Upper lobe of right lung (tissue), 1 donor: Measurements from ENCODE around the gene DHRS3. TPM values are rescaled to one million over a fixed set of nuclear protein-coding genes. Genes with fewer than 3 reads are reported as not detected.

Source experiments
- ATAC-seq: fragments of 200-7000 bp; cut with Tn5 transposase; one replicate; pipeline ENCODE4 v1.9.1; 2020; ENCODE audit warnings: mild to moderate bottlenecking, moderate library complexity
- DNase-seq: peaks from one replicate; pipeline ENCODE4 v3.0.0-alpha.2; 2020
- H3K27ac ChIP-seq: fragments of 200-600 bp; one replicate; pipeline ENCODE4 v1.8.0; 2022
- H3K27me3 ChIP-seq: fragments of 200-600 bp; one replicate; pipeline ENCODE4 v1.8.0; 2022; ENCODE audit warnings: mild to moderate bottlenecking
- H3K36me3 ChIP-seq: fragments of 200-600 bp; one replicate; pipeline ENCODE4 v1.8.0; 2022
- H3K4me1 ChIP-seq: fragments of 200-600 bp; one replicate; pipeline ENCODE4 v1.8.0; 2022
- H3K4me3 ChIP-seq: fragments of 200-600 bp; one replicate; pipeline ENCODE4 v1.8.0; 2022; ENCODE audit warnings: mild to moderate bottlenecking
- H3K9me3 ChIP-seq: fragments of 200-600 bp; one replicate; pipeline ENCODE4 v1.8.0; 2022
- CTCF ChIP-seq: fragments of 200-600 bp; IDR thresholded peaks from one replicate; pipeline ENCODE4 v1.8.0; 2022; ENCODE audit warnings: antibody characterized with exemption
- intact Hi-C: fragments of 100-400 bp; cut with DNase I; formaldehyde crosslinking; loops from one replicate; pipeline ENCODE4 v1.11.0; 2022
- total RNA-seq: library from RNA; stranded (reverse); fragmentation: NEBNext Ultra II Directional; extraction: Animal tissue kit (Norgen Biotek cat#: 25700); gene quantifications from one replicate; pipeline ENCODE4 v1.2.1, GENCODE V29; 2021
- donor health status: DM: no; HTN: yes; CAD: no; lungs with severe emphysema.

DHRS3 gene
- total RNA-seq, 1 donor from 2014 or later = 106 TPM

DNA sequence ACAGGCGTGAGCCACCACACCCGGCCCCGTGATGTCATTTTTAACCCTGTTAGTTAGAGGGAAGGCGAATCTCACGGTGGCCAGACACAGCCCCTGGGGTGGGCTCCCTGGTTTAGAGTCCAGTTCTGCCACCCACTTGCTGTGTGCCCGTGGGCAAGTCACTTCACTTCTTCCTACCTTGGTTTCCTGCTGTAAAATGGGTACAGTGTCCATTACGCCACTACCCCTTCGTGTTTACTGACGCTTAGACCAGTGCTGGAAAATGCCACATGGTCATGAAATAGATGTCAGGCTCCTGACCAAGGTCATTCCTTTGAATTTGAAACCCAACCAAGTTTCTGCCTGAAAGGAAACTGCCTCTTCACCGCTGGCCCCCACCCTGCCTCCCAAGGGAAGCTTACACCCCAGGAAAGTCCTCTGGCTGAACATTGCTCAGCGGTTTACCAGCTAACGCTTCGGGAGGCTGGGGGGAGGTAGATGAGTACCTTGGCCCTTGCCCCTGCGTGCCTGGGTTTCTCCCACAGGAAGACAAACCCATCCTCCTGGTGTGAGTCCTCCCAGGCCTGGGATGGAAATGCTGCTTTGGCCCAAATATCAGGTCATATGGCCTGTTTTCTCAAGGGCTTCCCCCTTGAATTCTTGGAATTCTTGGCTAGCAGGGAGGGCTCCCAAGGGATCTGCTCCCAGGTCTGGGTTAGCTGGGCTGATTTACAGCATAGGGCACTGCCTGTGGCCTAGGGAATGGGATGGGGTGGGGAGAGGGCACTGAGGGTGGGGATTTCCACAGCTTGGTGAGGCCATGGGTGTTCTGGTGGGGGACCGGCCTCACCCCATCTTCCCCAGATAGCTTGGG lies 18.3 kb upstream of the DHRS3 start:
- ATAC-seq (peak; percentile 59), DNase-seq (no peak)
- H3K27ac ChIP-seq = no peak overlapping the region
- intact Hi-C loops = no loop called here
- no peak for TF ChIP-seq CTCF
- H3K27me3 ChIP-seq = no peaks in the 10 kb centered on the region
- no peaks in the 10 kb centered on the region for H3K36me3 ChIP-seq
- H3K4me1 ChIP-seq = peaks cover 4% of the 10 kb centered on the region
- H3K4me3 ChIP-seq = no peak overlapping the region
- H3K9me3 ChIP-seq = peaks cover 5% of the 10 kb centered on the region

DNA sequence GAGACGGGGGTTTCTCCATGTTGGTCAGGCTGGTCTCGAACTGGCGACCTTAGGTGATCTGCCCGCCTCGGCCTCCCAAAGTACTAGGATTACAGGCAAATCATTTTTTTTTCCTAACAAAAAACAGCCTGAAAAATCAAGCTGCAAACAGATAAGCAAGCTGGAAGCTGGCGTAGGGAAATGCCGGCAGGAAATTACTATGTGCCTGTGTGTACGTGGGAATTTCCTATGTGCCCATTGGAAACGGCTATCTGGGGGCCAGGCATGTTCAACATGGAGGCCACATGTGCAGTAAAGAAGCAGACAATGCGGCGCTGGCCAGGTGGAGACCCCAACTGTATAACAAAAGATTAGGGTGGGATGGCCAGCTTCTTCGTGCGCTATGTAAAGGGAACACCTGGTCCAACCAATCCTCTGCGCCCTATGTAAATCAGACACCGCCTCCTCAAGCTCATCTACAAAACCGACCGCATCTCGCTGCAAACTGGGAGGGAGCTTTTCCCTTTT lies 16.7 kb upstream of the DHRS3 start:
- Histone ChIP-seq H3K27ac (no peak overlapping the region), H3K36me3 (no peaks in the 10 kb centered on the region), H3K4me1 (peaks cover 4% of the 10 kb centered on the region), H3K9me3 (peaks cover 5% of the 10 kb centered on the region), H3K4me3 (no peak overlapping the region), H3K27me3 (no peaks in the 10 kb centered on the region)
- intact Hi-C loops = no loop called here
- ATAC-seq = no peak
- DNase-seq = no peak
- TF ChIP-seq CTCF = no peak

DNA sequence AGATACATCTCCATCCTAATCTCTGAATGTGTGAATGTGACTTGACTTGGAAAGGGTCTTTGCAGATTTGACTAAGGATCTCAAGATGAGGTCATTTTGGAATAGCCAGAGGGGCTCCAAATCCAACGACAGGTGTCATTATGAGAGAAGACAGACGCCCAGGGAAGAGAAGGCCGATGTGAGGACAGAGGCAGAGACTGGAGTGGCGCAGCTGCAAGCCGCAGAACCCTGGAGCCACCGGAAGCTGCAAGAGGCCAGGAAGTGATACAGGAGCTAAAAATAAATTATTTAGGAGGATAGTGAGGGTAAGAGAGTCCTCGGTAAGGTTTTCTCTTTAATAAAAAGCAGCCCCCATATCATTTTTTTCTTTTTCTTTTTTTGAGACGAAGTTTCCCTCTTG lies 16.1 kb upstream of the DHRS3 start:
- Histone ChIP-seq H3K27ac (no peak overlapping the region), H3K36me3 (no peaks in the 10 kb centered on the region), H3K9me3 (no peaks in the 10 kb centered on the region), H3K4me1 (peaks cover 4% of the 10 kb centered on the region), H3K27me3 (no peaks in the 10 kb centered on the region), H3K4me3 (no peak overlapping the region)
- no peak for TF ChIP-seq CTCF
- DNase-seq (no peak), ATAC-seq (no peak)
- intact Hi-C loops = no loop called here

DNA sequence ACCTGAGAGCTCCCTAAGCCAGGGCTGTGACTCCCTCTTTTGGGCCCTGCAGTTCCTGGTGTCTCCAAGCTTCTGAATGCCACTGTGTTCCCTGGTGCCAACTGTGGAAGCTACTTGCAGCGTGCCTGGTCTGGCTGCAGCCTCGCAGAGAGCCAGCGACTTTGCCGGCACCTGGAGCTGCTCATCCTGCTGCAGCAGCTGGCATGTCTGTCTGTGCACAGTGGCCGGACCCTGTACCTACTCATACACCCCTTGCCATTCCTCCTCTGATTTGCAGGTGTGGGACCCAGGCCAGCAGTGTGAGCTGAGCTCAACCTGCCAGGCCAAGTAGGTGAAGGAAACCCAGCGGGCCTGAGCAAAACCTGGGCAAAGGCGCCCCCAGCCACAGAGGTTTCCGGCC lies 13.6 kb upstream of the DHRS3 start:
- DNase-seq (no peak), ATAC-seq (no peak)
- intact Hi-C loops = no loop called here
- Histone ChIP-seq H3K27ac (no peak overlapping the region), H3K4me3 (no peak overlapping the region), H3K27me3 (no peaks in the 10 kb centered on the region), H3K4me1 (peaks cover 4% of the 10 kb centered on the region), H3K36me3 (no peaks in the 10 kb centered on the region), H3K9me3 (no peaks in the 10 kb centered on the region)
- TF ChIP-seq CTCF = no peak

GRCh38 chr1:12630946-12631530 lies 13.0 kb upstream of the DHRS3 start:
- Histone ChIP-seq H3K9me3 (no peaks in the 10 kb centered on the region), H3K27me3 (no peaks in the 10 kb centered on the region), H3K36me3 (no peaks in the 10 kb centered on the region), H3K4me1 (peaks cover 4% of the 10 kb centered on the region), H3K27ac (no peak overlapping the region), H3K4me3 (no peak overlapping the region)
- intact Hi-C loops = no loop called here
- DNase-seq (no peak), ATAC-seq (peak; percentile 57)
- TF ChIP-seq CTCF = no peak
